ENCODE results near the gene RHOT2. TPM values are rescaled to one million over a fixed set of nuclear protein-coding genes. Genes with fewer than 3 reads are reported as not detected.

The RHOT2 gene
- total RNA-seq, 2 donors from 2014 or later = 118 to 158 TPM

DNA sequence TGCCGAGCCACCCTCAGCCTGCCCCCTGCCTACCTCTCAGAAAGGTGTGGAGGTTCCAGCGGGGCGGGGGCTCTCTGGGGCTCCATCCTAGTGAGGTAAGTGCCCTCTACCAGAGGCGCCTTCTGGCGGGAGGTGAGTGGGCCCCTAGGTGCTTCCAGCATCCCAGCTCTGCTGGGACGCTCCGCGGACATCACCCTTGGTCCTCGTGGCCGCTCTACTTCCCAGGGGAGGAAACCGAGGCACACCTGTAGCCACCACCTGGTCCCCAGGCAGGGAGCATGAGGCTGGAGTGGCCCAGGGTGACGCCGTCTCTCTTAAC is 24.9 kb upstream of the RHOT2 start:
- intact Hi-C loops (cut with DNase I, micrococcal nuclease) = no loop called here
- ATAC-seq = no peak
- DNase-seq = no peak

DNA sequence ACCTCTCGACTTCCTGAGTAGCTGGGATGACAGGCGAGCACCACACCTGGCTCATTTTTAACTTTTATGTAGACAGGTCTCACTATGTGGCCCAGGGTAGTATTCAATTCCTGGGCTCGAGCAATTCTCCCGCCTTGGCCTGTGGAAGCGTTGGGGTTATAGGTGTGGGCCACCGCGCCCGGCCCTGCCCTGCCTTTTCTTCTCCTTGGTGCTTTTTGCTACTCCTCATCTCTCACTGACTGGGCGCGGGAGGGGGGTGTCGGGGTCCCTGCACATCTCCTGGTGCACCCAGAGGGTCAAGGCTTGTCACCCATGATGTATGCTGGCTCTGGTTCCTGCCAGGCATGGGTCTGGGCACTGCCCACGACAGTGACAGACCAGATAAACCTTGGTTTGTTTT is 23.4 kb upstream of the RHOT2 start:
- no peak for DNase-seq
- intact Hi-C loops (cut with DNase I, micrococcal nuclease) = no loop called here

DNA sequence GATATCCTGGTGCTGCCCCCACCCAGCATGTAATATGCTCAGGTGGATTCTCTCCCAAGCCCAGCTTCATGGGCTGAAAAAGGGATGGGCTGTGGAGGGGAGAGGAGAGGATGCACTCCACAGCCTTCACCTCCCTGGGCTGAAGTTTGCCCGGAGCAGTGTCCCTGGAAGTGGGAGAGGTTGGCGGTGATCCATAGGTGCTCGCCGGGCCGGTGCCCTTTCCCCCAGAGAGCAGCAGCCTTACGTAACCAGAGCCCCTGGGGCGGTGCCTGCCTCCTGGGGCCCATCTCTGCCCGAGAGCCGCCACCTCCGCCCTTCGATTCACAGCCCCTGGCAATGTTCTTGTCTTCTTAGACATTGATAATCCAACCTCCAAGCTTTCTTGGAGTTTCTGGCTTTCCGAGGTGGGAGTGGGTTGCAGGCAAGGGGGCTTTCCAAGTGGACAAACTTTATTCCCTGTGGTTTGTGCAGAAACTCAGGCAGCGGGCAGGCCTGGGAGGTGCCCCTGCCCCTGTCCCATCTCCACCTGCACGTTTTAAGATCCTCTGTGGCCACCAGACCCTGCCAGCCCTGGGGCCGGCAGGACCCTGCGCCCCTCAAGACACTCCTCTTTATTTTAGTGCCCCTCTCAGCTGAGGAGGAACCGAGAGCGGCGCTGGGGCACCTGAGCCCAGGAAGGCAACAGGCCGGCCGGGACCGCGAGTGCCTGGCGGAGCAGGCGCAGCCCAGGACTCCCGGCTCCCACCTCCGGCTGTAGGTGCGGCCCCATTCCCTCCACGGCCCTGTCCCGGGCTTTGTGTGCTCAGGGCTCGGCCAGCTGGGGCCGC is 21.9 kb upstream of the RHOT2 start:
- intact Hi-C loops (cut with DNase I, micrococcal nuclease) = no loop called here
- ATAC-seq (peak; percentile 3), DNase-seq (peak; percentile 63 to 87)

More for the DNA sequence above, 23.4 kb upstream of the RHOT2 start:
- ATAC-seq = no peak

DNA sequence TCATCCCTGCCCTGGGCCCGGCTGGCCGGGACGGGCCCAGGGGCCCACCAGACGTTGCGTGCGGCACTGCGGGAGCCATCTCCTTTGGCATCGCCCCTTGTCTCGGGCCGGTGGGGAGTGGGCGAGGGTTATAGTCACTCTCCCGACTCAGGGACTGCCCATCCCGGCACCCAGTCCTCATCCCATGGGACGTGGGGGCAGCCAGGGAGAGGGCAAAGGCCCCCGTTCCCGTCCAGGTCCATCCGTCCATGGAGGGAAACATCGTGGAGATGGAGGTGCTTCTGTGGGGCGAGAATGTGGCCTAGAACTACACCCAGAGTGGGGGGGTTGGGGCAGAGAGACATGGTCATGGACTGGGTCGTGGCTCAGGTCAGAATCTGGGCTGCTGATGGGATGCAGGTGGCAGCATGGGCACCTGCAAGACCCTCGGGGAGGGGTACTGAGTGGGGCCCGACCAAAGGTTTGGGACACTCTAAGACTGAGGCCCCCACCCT is 21.2 kb upstream of the RHOT2 start:
- ATAC-seq (no peak), DNase-seq (no peak)
- intact Hi-C loops (cut with DNase I, micrococcal nuclease) = no loop called here

DNA sequence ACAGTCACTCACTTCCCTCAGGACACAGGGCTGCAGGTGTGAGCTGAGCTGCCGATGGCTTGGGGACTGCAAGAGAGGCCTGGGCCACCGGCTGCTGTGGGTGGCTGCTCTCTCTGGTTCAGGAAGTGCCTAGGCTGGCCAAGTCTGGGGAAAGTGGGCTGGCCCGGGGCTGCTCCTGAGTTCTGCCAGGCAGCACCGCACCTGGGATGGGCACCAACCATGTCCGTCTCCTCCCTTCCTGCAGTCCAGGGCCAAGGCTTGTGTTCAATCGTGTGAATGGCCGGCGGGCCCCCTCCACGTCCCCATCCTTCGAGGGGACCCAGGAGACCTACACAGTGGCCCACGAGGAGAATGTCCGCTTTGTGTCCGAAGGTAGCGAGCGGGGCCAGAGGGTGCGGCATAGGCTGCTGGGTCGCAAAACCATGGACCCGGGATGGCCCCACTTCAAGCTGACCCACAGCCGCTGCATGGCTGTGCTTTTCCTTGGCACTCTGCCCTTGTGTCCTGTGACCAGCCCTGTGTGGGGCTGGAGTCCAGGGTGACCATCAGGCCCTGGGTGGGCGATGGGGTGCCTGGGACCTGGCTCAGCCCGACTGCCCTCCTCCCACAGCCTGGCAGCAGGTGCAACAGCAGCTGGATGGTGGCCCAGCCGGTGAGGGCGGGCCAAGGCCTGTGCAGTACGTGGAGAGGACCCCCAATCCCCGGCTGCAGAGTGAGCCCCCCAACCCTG is 20.6 kb upstream of the RHOT2 start:
- intact Hi-C loops (cut with DNase I, micrococcal nuclease) = no loop called here
- DNase-seq (peak; percentile 61 to 64), ATAC-seq (peak; percentile 30)

DNA sequence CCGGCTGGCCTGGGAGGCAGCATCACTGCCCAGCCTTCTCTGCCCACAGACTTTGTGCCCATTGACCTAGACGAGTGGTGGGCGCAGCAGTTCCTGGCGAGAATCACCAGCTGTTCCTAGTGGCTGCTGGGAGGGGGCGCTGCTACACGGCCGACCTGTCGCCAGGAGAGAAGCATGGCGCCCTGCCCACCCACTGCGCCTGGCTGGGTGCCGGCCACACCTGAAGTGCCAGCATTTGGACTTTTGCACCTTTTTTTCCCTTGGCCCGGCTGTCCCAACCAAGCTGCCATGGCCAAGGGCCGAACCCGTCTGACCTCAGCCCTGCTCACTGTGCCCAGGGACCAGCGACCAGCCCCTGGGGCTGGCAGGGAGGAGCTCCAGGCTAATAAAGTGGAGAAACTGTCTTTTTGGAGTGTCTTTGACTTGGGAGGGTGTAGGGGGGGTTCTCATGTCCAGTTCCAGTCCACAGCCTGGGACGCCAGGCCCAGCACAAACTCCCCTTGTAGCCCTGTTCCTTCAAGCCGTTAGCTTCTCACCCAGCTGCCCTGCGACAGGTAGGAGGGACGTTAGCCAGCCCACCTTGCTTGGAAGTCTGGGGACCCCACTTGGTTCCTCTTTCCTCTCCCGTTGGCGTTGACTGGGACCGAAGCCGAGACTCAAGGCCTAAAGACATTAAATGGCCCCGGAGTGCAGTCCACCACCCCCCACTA is 19.7 kb upstream of the RHOT2 start:
- DNase-seq (peak; percentile 85 to 88), ATAC-seq (peak; percentile 59)
- intact Hi-C loops (cut with DNase I, micrococcal nuclease) = no loop called here

DNA sequence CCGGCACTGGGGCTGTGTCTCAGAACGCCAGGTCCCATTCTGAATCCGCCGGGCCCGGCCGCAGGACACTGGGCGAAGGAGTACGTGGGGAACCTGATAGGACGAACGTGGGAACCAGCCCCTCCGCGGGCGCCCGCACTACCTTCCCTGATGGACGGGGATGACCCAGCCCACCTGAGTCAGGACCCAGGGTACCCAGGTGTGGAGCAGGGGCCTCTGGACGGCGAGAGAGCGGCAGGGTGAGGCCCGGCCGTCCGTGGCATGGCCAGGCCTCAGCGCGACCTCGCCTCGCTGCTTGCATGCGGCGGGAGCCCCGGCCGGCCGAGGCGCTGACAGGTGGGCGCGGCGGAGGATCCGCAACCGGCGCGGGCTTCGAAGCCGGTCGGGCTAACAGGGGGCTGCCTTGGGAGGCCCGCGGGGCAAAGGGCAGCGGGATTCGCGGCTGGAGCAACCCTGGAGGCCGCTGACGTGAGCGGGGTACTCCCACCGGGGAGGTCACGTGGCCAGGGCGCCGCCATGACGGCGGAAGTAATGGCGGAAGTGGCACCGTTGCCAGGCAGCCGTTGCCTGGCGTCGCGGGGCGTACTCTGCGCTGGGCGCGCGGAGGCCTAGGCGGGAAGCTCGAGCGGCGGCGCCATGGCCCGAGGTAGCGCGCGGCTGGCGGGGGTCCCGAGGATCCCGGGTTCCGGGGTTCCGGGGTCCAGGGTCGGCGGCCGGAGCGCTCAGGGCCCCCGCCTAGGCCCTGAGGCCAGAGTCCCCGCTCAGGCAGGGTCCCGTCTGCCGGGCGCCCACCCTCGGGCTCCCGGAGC is 18.9 kb upstream of the RHOT2 start, which contains the start of gene WDR90:
Gene WDR90, plus strand, starts transcription at position 585 of the 809 bp plus-strand sequence. Its CDS starts 52 bp downstream, at position 637.
- intact Hi-C loops (cut with DNase I, micrococcal nuclease) = no loop called here
- DNase-seq = peak; percentile 95 to 96
- peak; percentile 72 for ATAC-seq

DNA sequence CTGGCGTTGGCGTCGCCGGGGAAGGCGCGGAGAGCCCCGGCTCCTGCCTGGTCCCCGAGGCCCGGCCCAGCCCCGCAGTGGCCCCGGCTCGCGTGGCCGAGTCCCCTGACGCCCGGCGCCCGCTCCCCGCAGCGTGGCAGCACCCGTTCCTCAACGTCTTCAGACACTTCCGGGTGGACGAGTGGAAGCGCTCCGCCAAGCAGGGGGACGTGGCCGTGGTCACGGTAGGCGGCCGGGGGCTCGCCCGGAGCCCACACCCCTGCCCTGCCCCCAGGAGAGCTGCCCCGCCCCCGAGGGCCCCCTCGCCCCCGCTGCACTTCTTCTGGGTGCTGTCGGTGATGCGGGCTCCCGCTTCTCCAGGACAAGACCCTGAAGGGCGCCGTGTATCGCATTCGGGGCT is 18.3 kb upstream of the RHOT2 start:
- intact Hi-C loops (cut with DNase I, micrococcal nuclease) = no loop called here
- DNase-seq (no peak), ATAC-seq (no peak)

DNA sequence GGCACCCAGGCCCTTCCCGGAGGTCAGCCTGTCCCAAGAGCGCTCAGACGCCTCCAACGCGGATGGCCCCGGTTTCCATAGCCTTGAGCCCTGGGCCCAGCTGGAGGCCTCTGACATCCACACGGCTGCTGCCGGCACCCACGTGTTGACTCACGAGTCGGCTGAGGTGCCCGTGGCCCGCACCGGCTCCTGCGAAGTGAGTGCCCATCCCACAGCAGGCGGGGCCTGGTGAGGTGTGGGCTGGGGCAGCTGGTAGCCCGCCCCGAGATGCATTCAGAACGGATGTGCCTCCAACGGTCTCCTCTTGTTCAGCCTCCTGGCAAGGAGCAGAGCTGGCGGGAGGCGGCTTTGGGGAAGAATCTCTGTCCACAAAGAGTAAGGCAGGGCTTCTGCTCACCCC is 16.1 kb upstream of the RHOT2 start:
- intact Hi-C loops (cut with DNase I, micrococcal nuclease) = no loop called here
- ATAC-seq (no peak), DNase-seq (no peak)

DNA sequence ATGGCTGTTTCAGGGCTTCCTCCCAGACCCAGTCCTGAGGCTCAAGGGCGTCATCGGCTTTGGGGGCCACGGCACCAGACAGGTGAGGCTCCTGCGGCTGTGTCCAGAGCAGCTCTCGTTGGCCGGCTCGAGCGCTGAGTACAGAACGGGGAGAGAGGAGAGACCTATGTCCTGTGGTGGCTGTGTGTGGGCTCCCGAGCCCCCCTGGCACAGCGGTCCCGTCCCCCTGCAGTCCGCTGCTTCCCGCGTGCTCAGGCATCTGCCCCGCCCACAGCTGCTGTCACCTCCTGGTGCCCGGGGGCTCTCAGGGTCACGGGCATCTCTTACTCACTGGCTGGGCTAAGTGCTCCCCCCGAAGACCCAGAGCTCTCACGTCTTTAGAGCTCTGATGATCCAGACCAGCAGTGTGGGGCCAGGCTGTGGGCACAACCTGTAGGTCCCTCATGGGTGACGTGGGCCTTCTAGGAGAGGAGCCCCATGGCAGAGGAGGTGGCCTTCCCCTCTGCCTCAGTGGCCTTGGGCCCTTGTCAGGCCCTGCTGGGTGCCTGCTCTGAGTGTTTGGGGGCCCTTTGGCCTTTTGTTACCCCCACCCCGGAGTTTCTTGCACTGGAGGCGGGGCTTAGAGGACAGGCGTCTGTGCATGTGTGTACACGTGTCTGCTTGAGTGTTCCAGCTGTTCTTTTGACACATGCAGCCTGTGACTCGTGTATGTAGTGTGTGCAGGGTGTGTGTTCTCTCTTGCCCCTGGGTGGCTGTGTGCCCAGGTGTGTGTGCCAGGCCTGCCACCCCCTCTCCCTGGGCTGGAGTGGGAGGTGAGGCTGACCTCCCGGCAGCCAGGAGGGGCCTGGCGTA is 15.3 kb upstream of the RHOT2 start:
- ATAC-seq (no peak), DNase-seq (no peak)
- intact Hi-C loops (cut with DNase I, micrococcal nuclease) = no loop called here

DNA sequence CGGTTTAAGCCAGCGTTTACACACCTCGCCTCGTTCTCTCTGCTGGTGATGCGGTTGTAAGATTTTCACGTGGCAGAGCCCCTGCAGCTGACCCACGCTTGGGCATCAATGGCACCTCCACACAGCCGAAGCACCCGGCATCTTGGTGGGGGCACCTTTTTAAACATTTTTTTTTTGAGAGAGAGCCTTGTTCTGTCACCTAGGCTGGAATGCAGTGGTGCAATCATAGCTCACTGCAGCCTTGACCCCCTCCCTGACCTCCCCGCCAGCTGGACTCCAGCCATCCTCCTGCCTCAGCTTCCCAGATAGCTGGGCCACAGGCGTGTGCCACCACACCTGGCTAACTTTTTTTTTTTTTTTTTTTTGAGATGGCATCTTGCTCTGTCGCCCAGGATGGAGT is 13.9 kb upstream of the RHOT2 start:
- intact Hi-C loops (cut with DNase I, micrococcal nuclease) = no loop called here
- no peak for ATAC-seq
- DNase-seq = no peak

DNA sequence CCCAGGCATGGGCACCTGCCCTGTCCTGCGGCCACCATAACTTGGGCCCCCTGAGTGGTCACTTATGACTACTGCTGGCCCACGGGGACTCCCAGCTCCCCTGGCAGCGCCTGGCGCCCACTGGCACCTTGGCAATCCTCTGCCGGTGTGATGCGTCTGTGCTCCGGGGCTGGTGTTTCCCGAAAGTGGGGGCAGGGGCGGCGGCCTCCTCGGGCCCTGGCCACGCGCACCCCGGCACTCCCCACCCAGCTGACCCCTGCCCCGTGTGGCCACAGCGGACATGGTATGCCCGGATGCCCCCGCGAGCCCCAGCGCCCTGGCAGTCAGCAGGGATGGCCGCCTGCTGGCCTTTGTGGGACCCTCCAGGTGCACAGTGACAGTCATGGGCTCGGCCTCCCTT is 10.4 kb upstream of the RHOT2 start:
- no peak for ATAC-seq
- no peak for DNase-seq
- intact Hi-C loops (cut with DNase I, micrococcal nuclease) = no loop called here

DNA sequence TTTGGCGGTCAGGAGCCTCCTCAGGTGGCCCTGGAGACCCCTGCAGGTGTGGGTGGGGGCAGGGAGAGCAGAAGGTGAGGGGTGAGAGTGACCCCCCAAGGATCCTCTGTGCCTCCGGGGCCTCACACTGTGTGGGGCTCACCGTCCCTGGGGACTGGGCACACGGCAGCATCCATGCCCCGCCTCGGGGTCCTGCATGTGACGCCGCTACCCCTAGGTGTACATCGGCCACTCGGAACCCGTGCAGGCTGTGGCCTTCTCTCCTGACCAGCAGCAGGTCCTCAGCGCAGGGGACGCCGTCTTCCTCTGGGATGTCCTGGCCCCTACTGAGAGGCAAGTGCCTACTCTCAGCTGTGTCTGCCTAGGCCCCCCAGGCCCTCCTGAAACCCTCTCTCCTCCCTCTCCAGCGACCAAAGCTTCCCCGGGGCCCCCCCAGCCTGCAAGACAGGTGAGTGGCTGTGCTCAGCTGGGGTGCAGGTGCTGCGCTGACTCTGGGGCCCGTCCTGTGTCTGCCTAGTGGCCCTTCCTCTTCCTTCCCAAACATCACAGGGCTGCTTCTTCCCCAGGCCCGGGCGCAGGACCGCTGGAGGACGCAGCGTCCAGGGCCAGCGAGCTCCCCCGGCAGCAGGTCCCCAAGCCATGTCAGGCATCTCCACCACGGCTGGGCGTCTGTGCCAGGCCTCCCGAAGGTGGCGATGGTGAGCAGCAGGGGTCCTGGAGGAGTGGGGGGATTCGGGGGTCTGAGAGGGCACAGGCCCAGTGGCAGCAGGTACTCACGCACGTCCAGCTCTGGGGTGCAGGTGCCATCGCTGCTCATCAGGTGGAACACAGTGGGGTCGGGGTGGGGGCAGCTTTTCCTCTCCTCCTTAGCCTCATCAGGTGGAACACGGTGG is 9.0 kb upstream of the RHOT2 start:
- ATAC-seq (no peak), DNase-seq (no peak)
- intact Hi-C loops (cut with DNase I, micrococcal nuclease) = no loop called here

DNA sequence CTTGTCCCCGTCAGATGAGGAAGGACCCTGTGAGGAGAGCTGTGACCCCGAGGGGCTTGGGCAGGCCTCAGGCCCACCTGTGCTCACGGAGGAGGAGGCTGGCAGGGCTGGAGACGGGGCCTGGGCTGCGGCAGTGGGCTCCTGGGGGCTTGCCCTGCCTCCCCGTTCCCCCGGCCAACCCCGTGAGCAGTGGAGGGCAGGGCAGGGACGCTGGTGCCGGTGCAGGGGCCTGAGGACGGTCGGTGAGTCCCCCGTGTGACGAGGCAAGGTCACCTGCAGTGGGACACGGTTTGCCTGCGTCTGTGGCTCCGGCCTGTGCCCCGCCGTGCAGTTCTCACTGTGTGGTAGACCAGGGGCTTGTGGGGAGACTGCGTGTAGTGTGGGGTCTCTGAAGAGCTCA is 8.3 kb upstream of the RHOT2 start:
- no peak for DNase-seq
- no peak for ATAC-seq
- intact Hi-C loops (cut with DNase I, micrococcal nuclease) = no loop called here

DNA sequence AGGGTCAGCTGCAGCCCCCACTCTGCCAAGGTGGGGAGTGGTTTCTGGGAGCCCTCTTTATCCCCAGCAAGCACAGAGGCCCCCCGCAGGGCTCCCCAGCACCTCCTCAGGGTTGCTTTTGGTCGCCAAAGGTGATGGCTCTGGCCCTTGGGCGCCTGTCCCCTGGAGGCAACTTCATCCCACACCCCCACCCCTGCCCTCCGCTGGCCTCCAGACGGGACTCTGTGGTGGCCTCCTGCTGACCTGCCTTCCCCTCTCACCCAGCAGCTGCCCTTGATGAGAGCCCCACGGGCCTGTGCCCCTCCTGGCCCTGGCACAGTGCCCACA is 7.8 kb upstream of the RHOT2 start:
- no peak for DNase-seq
- intact Hi-C loops (cut with DNase I, micrococcal nuclease) = no loop called here
- ATAC-seq = no peak

DNA sequence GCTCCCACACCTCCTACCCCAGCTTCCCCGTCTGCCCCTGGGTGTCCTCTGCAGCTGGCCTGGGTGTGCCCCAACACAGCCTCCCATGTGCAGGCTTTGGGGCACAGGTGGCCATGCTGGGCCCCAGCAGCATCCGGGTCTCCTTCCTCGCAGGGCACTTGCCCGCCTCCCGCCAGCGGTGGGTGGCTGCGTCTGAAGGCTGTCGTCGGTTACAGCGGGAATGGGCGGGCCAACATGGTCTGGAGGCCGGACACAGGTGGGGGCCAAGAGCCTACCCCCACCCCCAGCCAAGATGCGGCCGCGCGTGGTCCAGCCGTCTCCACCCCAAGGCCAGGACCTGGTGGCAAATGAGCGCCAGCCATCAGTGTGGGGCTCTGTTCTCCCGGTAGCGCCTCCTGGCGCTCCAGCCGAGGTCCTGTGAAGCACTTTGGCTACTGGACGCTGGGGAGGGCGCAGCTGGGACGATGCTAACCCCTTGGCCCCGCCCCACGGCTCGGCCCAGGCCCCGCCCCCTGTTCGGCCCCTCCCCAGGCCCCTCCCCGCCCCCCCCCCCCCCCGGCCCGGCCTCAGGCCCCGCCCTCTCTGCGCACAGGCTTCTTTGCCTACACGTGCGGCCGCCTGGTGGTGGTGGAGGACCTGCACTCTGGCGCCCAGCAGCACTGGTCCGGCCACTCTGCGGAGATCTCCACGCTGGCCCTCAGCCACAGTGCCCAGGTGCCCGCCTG is 7.3 kb upstream of the RHOT2 start:
- intact Hi-C loops (cut with DNase I, micrococcal nuclease) = no loop called here
- ATAC-seq (peak; percentile 92), DNase-seq (peak; percentile 91 to 94)
